Measurements from ENCODE around the gene C2orf80.
"Not testable (repeated sequence)": the region's sequence is repeated elsewhere in the genome, so short reads cannot be mapped to it uniquely, and the experiment has no call there.

C2orf80 gene

GRCh38 chr2:208130712-208131110, 59.1 kb downstream of the C2orf80 start:
- no peak for DNase-seq

- DNase-seq: no peak
These were observed 59.8 kb downstream of the C2orf80 start, which contains the start of gene CRYGC for GRCh38 chr2:208129744-208130711. CRYGC (minus strand) TSS chr2:208129828; CDS start chr2:208129792, 36 bp downstream.

DNA sequence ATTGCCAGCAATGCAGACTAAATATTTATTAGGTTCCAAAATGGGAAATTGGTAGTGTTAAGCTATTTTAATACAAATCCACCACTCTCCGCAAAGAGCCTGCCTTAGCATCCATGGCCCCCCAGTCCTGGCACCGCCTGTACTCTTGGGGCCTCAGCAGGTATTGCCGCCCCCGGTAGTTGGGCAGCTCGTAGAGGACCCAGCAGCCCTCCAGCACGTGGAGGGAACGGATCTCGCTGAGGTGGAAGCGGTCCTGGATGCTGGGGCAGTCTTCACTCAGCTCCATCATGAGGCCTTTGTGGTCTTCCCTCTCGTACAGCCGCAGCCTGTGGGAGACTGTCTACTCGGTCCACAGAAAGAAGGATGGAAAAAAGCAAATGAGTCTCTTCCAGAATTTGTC, 61.7 kb downstream of the C2orf80 start:
- no peak for DNase-seq

- DNase-seq: no peak
These were observed 62.7 kb downstream of the C2orf80 start for GRCh38 chr2:208127090-208127489.

- no peak for DNase-seq
These were observed 64.6 kb downstream of the C2orf80 start for GRCh38 chr2:208125251-208125650.

DNA sequence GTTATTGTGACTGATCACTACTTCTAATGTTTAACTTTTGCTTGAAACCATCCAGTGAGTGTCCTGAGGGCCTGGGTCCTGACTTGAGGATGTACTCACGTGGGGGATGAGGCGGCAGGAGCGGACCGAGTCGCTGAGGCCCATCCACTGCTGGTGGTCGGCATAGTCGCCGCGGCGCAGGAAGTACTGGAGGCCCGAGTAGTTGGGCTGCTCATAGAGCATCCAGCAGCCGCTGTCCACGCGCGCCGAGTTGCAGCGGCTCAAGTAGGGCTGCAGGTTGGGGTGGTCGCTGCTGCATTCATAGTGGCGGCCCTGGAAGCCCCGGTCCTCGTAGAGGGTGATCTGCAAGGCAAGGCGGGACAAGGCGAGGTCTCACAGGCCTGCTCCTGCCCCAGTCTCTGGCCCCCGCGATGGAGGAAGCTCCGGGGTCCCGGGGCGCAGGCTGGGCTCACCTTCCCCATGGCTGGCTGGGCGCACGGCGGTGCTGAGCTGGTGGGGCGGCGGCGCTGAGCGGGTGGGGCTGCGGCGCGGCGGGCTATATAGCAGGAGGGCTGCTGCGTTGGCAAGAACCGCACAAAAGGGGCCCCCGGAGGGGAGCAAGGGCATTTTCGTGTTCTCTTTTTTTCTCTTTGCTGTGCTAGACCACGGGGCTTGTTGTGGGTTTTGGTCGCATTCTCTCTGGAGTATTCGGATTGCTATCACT, 65.7 kb downstream of the C2orf80 start, which contains the start of gene CRYGD:
CRYGD (minus strand) TSS at position 512 of the 703 bp plus-strand sequence; CDS start at position 461, 51 bp downstream.
- not testable (repeated sequence) for DNase-seq

- no peak for DNase-seq
These were observed 67.6 kb downstream of the C2orf80 start for GRCh38 chr2:208122248-208122647.

DNA sequence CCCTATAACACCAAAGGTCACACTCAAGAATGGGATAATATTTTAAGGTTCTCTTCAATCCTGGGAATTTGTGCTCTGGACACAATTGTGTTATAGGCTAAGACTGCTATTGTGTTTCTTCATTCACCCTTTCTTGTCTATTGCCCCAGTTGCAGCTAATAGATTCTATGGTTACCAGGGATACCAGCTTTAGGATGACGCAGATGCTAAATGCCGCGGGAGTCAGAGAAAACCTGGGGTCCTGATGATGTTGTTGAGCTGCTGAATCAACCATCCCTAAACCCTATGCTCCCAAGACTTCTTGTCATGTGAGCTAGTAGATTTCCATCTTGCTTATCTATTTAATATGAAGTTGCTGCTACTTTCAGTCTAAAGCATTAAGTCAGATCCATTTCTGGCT, 70.9 kb downstream of the C2orf80 start:
- DNase-seq: no peak

DNA sequence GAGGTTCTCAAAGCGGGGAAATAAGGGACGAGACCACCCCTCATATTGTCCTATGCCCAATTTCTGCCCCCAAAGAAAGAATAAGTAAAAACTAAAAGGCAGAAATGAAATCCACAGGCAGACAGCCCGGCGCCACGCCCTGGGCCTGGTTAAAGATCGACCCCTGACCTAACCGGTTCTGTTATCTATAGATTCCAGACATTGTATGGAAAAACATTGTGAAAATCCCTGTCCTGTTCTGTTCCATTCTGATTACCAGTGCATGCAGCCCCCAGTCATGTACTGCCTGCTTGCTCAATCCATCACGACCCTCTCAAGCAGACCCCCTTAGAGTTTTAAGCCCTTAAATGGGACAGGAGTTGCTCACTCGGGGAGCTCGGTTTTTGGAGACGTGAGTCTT, 72.4 kb downstream of the C2orf80 start:
- DNase-seq: not testable (repeated sequence)
